ENCODE measurements around the gene ZYX.
A peak's percentile ranks its signal among the peaks of the same experiment; 100 is the strongest.
"Not testable (repeated sequence)": the region's sequence is repeated elsewhere in the genome, so short reads cannot be mapped to it uniquely, and the experiment has no call there.

The ZYX gene

GRCh38 chr7:143396625-143397556 is 15.7 kb downstream of the ZYX start:
- no peak for DNase-seq

DNA sequence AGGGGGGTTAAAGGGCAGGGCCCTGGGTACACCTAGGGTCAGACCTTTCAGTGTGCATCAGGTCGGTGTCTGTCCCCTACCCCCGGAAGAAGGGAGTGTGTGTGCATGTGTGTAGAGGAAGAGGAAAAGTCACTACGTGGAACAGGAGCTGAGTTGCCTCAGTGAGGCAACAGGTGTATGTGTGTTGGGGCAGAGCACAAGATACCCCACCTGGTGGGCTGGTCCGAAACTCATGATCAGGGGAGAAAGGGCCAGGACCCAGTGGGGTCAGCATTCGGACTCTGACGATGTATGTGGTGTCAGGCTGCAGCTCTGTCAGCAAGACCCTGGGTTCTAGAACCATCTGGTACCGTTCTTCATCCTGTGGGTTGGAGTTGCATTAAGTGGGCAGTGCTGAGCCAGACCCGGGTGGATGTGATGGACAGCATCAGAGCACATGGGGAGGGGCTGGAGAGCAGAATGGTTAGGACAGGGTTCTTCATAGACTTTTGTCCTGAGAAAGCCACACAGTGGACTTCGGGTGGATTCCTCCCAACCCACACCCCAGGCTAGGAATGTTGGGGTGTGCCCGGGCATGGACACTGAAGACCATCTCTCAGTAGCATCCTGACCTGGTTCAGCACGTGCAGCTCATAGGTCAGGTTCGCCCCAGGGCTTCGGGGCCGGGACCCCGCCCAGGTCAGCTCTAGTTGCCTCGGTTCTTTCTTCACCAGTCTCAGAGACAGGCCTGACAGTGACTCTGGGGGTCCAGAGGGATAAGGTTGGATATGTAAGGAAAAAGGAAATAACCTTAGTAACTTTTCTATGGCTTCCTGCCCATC is 16.8 kb downstream of the ZYX start:
- no peak for DNase-seq

- DNase-seq = no peak
Measured at GRCh38 chr7:143398616-143399015, 17.5 kb downstream of the ZYX start.

- DNase-seq = no peak
Measured at GRCh38 chr7:143399151-143399550, 18.0 kb downstream of the ZYX start.

DNA sequence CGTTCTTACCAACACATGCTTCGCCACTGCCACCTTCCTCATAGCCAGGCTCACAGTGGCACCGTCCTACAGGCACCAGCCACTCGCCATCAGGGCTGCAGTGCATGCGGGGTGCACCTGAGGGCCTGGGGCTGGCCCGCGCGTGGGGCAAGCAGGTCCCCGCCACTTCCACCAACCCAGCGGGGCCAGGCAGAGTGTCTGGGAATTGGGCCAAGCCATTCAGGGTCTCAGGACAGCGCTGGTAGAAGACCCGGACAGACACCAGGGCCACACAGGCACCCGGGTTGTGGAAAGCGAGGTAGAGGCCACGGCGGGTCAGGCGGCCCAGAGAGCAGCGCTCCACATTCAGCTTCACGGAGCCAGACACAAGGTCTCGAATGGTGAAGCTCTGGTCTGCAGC is 18.5 kb downstream of the ZYX start:
- DNase-seq = no peak

DNA sequence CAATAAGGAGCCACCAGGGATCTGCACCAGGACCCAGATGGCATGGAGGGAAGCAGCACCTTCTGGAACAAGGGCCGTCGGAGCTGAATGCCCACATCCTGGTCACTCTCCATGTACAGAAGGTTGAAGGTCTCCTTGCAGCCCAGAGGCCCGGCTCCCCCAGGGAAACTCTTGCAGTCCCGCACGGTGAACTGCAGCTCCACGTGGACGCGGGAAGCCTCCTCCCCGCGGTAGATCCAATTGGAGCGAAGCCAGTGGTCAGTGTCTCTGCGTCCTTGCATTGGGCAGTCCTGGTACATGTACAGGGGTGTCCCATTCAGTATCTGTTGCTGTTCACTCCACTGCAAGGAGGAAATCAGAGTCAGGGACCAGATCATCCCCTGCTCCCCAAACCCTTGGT is 20.1 kb downstream of the ZYX start:
- no peak for DNase-seq

GRCh38 chr7:143402233-143402632 is 21.1 kb downstream of the ZYX start:
- not testable (repeated sequence) for DNase-seq

DNA sequence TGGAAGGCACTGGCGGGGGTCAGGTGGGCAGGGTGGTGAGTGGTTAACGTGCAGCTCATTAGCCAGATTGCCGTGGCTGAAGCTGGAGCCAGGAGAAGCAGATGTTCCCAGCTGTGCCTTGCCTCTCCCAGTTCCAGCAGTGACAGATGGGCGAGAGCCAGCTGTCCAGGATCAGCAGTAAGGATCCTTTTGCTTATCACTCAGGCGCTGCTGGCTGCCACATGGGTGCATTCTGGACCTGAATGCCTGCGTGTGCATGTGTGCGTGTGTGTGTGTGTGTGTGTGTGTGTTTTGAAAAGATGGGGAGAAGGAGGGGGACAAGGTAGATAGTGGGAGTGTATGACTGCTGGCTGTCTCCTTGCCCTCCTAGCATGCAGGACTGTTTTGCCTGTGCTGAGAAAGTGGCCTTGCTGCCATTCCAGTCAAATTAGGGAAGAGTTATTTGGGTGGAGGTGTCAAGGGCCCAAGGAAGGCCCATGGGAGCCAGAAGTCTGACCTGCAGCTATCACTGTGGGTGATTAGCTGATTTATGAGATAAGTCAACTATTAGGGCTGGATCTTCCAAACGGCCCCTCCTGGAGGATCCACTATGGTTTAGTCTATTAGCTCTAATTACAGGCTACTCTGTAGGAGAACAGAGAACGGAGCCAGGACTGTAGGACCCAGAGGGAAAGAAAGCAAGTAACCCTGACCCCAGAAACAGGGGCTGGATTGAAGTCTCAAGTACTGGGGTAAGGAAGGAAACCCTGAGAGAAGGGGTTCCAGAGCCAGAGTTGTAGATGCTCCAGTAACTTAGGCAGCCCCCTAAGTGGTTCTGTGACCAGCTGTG is 24.2 kb downstream of the ZYX start:
- peak; percentile 60 for DNase-seq

DNA sequence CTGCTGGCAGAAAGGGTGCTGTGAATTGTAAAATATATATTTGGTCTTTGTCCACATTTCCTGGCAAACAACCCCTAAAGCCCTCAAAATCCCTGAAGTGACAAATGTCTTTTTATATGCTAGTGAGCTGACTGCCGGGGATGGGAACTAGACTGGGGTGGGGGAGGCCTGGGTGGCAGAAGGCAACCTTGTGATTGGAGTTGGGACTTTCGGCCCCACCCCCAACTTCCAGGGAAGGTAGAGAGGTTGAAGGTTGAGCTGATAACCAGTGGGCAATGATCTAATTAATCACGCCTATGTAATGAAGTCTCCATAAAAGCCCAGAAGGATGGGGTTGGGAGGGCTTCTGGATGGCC is 24.8 kb downstream of the ZYX start:
- DNase-seq = no peak

GRCh38 chr7:143407287-143408251 is 26.4 kb downstream of the ZYX start:
- DNase-seq = no peak

- no peak for DNase-seq
Measured at GRCh38 chr7:143408252-143408685, 27.1 kb downstream of the ZYX start.

DNA sequence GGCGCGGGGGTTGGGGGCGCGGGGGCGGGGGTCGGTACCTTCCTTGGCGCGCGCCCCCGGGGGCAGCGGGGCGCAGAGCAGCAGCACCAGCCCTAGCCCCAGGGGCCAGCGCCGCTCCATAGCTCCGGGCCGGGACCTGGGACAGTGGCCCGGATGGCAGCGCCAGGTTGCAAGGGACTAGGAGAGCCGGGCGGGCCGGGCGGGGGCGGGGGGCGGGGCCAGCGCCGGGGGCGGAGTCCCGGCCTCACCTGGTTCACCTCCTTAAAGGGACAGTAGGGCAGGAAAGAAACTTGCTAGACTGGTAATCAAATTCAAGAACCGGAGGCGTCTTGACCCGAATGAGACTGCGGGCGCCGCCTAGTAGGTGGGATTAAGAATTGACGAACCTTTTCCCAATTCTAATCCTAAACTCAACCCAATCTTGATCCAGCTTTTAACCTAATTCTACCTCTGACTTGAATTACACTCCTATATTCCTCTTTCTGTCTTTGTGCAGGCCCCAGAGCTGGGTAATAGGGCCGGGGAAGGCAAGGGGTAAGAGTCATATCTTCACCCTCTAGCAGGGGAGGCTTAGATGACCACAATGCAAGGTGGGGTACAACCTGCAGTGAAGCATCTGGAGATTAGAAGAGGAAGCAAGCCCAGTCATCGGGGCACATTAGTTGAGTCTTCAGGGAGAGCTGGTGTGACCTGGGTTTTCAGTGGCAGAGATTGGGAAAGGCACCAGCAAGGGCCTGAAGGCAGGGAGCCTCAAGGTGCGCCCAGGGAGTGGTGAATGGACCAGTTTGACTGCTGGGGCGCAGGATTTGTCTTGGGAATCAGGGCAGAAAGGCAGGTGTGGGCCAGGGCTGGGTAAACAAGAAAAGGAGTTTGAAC is 27.8 kb downstream of the ZYX start, which contains the start of gene EPHA1:
EPHA1 (minus strand) TSS at position 171 of the 876 bp plus-strand sequence; CDS start at position 120, 51 bp downstream.
- DNase-seq = no peak

DNA sequence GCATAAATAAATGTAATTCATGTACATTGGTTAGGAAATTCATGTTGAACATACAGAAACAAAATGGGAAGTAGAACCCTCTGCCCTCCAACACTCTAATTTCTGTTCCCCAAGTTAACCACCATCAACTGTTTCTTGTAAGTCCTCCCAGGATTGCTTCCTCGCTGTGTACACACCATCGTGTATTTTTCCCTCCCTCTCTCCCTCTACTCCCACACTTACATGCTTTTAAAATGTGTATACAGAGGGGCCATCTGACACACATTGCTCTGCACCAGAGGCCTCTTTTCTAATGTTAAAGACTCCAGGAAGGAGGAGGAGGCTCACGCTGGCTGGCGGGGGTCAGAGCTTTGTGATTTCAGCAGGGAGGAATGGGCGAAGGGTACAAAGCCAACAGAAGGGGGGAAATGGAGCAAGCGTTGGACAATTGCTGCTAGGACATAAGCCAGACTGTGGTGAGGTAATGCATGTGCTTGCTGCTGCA is 29.4 kb downstream of the ZYX start:
- DNase-seq = no peak

GRCh38 chr7:143411976-143412708 is 31.0 kb downstream of the ZYX start:
- DNase-seq = no peak

GRCh38 chr7:143413123-143413522 is 32.0 kb downstream of the ZYX start:
- DNase-seq = no peak

DNA sequence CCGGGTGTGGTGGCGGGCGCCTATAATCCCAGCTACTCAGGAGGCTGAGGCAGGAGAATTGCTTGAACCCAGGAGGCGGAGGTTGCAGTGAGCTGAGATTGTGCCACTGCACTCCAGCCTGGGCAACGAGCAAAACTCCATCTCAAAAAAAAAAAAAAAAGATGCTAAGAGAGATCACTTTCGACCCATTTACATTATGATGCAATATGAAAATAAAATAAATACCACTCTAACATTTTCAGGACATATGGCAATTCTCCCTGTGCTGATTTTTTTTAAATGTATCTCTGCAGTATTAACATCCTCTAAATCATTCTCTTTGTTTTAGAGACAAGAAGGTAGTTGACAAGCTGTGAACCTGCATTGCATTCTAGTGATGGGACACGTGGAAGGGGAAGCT is 34.1 kb downstream of the ZYX start:
- DNase-seq = not testable (repeated sequence)

DNA sequence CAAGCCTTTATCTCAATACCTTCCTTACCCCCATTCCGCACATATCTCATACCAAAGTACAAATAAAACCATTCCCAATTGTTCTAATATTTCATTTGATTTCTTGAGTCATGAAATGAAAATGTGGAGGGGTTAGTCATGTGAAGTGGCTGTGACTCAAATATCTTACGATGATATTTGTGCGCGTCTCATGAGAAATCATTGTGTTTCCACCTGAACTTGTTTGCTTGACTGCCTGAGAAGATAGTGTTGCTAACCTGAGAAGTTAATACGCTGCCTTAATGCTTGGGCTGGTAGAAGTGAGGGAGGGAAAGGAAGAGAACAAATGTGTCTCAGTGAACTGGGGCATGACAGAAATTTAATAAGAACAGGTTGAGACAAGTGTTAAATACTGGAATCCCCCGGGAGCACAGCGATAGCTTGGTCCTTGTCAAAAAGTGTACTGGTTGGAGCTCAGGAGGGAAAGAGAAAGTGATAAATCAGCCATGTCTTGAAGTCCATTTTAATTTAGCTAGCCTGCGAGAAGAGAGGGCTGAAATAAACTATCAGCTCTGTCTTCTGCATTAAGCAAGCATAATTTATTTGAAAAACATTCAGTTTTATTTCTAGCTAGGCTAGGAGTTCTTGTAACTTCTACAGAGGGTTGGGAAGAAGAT is 34.7 kb downstream of the ZYX start:
- no peak for DNase-seq

- no peak for DNase-seq
Measured at GRCh38 chr7:143416565-143417149, 35.5 kb downstream of the ZYX start.

Data from right kidney (tissue), 1 donor.